Posterior cingulate gyrus (tissue), 11 donors: ENCODE measurements around the gene PFDN2.
"Not testable (repeated sequence)": the region's sequence is repeated elsewhere in the genome, so short reads cannot be mapped to it uniquely, and the experiment has no call there.

ENCODE experiments used
- DNase-seq, 10 donors: peaks; one replicate each; pipeline versions ENCODE4 v3.0.0 to v3.0.0-alpha.2; 2020 to 2021; ENCODE audit warnings: mixed read lengths in 3 of 10
- intact Hi-C: fragments of 100-400 bp; cut with DNase I; formaldehyde crosslinking; loops from one replicate; pipeline ENCODE4 v1.15.1; 2023

PFDN2 gene

GRCh38 chr1:161140755-161141400 is 23.0 kb upstream of the PFDN2 start:
- intact Hi-C loops: no loop called here
- DNase-seq: peak in 1 of 10 donors; percentile 45

- intact Hi-C loops: no loop called here
- no peak for DNase-seq
These were observed 21.9 kb upstream of the PFDN2 start for GRCh38 chr1:161139766-161140165.

GRCh38 chr1:161138431-161138830 is 20.6 kb upstream of the PFDN2 start:
- intact Hi-C loops: no loop called here
- DNase-seq: no peak

DNA sequence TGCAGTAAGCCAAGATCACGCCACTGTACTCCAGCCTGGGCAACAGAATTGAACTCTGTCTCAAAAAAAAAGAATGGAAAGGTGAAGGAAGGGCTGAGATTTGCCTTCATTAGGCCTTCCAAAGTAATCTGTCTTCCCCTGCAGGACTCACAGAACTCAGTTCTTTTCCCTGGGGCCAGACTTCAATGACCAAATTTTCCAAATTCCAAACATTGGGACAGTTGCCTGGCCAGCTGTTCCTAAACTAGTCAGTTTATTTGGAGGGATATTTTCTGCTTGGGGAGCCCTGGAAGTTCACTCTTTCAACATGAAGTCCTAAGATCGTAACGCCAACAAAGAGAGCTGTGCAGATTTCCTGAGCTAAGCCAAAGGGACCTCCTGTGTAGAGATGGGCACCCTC is 20.0 kb upstream of the PFDN2 start:
- peak in 1 of 10 donors; percentile 8 for DNase-seq
- intact Hi-C loops: no loop called here

DNA sequence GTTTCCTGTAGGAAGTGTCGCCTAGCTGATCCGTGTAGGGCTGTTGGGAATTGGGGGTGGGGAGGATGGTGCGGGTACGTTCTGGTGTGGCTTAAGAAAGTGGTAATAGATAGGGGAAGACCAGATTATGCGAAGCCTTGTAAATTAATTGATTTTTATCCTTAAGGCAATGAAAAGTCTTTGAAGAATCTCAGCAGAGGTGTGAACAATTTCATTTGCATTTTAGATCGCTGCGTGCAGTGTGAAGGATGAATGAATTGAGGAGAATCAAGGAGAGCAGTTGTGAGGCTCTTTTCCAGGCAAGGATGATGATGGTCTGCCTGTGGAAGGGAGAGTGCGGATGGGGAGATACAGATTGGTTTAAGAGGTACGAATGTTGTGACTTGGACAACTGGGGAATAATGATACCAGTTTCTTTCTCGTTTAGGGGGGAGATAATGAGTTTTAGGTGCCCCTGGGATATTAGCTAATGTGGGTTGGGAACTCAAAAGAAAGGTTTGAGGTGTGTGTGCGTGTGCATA is 15.4 kb upstream of the PFDN2 start:
- DNase-seq: no peak
- intact Hi-C loops: loop anchor here (1.0 to 5.0 kb wide), 4 partner anchors 14 to 86 kb away; partner anchors contain the start of genes KLHDC9, NIT1, PFDN2 and UFC1

GRCh38 chr1:161132410-161133219 is 14.8 kb upstream of the PFDN2 start, which contains the start of gene DEDD:
DEDD (minus strand) TSS chr1:161132667; CDS start chr1:161124462, 8,205 bp downstream.
- intact Hi-C loops: loop anchor here (1.0 to 5.0 kb wide), 4 partner anchors 14 to 85 kb away; partner anchors contain the start of genes KLHDC9, NIT1, PFDN2 and UFC1
- DNase-seq: peak; percentile 85 to 99 (median 90)

DNA sequence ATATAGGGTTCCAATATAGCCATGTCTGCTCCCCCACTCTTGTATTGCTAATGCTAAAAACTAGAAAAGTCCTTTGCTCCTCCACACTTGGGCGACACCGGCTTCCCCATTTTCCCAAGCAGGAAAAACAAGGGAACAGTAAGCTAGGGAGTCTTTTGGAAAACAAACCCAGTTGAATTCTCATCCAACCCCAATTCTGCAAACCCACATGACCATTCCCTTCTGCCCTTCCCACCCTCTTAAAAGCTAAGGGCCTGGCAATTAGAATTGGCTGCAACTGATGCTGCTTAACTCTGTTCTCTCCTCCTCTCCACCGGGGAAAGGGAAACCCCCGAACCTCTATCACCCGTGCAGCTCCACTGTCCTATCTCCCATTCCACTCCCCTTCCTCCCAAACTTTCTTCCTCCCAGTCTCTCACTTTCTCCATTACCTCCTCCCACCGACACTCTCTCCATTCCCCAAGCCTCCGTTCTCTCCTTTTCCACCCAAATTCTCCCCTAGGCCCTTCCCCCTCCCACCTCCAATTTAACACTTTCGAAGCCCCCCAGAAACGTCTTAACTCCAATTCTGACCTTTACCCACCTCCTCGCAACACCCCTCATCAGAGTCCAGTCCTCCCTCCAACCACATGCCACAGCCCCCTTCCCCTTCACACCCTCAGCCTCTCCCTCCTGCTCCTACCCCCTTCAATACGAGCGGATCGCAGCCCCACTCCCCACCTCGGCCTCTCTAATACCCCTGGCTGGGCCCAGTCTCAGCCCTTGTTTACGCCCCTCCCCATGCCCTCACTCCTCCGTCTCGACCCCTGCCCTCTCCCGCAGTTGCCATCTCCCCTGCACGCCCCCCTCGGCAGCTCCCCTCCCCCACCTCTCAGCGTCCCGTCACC is 13.9 kb upstream of the PFDN2 start:
- DNase-seq: peak in 1 of 10 donors; percentile 5
- intact Hi-C loops: loop anchor here (2.0 to 5.0 kb wide), 3 partner anchors 13 to 84 kb away; partner anchors contain the start of genes KLHDC9, NIT1, PFDN2 and USF1

DNA sequence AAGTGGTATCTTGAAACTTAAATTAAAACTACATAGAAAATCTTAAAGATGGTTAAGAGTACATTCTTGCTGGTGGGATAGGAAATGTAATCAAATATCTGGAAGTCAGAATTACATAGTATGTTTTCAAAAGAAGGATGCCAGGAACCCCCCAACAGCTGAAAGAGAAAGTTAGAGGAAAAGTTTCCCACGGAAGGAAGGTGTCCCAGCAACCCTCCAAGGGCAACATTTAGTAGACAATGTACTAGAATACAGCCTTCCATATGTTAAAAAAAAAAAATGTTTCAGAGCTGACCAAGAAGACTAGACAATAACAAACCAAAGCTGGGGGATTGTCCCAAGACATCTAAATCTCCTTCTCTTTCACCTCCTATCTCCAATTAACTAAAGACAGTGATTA is 12.4 kb upstream of the PFDN2 start:
- no peak for DNase-seq
- intact Hi-C loops: loop anchor here (5.0 kb wide), 2 partner anchors 33 to 83 kb away; partner anchors contain the start of genes KLHDC9 and USF1

DNA sequence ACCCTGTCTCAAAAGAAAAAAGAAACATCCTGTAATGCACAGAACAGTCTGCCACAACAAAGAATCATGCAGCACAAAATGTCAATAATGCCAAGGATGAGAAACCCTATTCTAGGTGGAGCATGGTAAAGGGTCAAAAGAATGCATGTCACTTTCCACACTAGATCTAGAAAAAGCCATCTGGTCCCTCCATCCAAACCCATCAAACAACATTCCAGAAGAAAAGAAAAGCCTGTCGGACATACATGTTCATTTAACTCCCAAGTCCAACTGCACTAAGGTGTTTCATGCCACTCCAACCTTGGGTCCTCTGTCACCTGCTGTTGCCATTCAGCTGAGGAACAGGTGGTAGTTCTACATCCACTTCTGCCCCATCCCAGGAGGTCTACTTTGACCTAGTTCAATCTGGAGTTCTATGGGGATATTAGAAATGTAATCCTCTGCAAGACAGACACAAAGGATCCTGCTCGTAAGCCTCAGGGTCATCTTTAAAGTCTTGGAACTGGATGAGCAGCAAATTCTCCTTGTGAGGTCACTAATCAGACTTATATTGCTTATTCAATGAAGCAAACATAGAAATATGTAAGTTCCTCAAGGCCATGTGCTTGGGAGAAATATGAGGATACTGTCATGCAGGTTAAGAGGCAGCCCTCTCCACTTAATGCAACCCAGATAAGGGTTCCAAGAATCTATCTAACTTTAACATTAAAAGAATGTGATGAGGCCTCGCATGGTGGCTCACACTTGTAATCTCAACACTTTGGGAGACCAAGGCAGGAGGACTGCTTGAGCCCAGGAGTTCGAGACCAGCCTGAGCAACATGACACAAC is 11.0 kb upstream of the PFDN2 start:
- intact Hi-C loops: no loop called here

DNA sequence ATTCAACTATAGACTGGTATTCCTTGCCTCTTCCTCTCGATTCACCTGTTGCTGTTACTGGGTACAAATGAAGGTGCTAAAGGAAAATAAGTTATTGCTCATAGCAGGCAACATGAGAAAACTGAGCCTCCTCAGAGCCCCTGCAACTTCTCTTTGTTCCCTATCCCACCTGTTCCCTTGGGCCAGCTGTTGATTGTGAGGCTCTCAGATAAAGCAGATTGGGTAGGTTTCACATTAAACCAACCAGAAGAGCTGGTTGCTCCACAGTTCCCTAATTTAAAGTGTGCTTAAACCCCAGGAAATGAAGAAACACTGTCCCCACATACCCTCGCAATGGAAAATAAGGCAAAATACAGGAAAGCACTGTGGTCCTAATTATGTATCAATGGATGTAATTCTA is 9.8 kb upstream of the PFDN2 start:
- intact Hi-C loops: no loop called here
- DNase-seq: no peak

More for the DNA sequence above, 11.0 kb upstream of the PFDN2 start:
- DNase-seq: peak in 1 of 10 donors; percentile 14

GRCh38 chr1:161122967-161123366 is 5.1 kb upstream of the PFDN2 start:
- intact Hi-C loops: no loop called here

GRCh38 chr1:161121834-161122233 is 4.0 kb upstream of the PFDN2 start:
- intact Hi-C loops: no loop called here
- DNase-seq: no peak

More at GRCh38 chr1:161122967-161123366, 5.1 kb upstream of the PFDN2 start:
- no peak for DNase-seq

GRCh38 chr1:161121042-161121650 is 3.3 kb upstream of the PFDN2 start:
- no peak for DNase-seq
- intact Hi-C loops: no loop called here

DNA sequence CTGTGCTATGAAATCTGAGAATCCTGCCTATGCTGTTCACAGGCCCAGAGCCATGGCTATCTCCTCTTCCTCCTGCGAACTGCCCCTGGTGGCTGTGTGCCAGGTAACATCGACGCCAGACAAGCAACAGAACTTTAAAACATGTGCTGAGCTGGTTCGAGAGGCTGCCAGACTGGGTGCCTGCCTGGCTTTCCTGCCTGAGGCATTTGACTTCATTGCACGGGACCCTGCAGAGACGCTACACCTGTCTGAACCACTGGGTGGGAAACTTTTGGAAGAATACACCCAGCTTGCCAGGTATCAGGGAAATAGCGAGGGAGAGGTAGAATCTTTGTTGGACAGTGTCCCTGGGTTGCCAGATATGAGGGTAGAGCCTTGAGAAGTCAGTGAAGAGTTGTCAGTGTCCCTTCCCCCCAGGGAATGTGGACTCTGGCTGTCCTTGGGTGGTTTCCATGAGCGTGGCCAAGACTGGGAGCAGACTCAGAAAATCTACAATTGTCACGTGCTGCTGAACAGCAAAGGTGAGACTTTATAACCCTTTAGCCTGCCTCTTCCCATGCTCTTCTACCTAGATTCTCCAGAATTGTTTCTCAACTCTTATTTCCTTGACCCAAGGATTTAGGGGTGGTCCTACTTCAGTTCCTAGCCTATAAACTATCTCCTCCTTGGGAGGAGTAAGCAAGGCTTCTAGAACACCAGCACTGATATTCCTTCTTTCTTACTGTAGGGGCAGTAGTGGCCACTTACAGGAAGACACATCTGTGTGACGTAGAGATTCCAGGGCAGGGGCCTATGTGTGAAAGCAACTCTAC is 1.5 kb upstream of the PFDN2 start:
- peak in 1 of 10 donors; percentile 82 for DNase-seq
- intact Hi-C loops: loop anchor here (2.0 to 5.0 kb wide), 2 partner anchors 14 to 72 kb away; partner anchors contain the start of genes DEDD and USF1

GRCh38 chr1:161115961-161116360 is 1.9 kb downstream of the PFDN2 start:
- not testable (repeated sequence) for DNase-seq
- intact Hi-C loops: loop anchor here (5.0 kb wide), 1 partner anchor 69 kb away; the partner anchor contains the start of gene USF1

- intact Hi-C loops: loop anchor here (5.0 kb wide), 1 partner anchor 68 kb away; the partner anchor contains the start of gene USF1
- no peak for DNase-seq
These were observed 2.6 kb downstream of the PFDN2 start for GRCh38 chr1:161115132-161115711.

DNA sequence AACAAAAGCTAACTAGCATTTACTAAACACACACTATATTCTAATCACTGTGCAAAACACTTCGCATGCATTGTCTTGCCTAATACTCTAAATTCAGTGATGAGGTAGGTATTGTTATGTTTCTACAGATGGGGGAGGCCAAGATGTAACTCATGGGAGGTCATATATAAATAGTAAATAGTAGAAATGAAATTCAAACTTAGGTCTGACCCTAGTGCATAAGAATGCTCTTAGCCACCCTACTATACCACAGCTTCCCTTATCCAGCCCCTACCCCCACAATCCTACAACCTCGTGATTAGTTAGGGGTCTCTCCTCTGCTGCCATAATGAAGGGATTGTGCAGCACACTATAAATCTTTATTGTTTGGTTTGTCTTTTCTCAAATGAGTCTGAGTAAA is 3.3 kb downstream of the PFDN2 start:
- no peak for DNase-seq
- intact Hi-C loops: no loop called here
